ENCODE data around the gene CYFIP1.

The CYFIP1 gene

DNA sequence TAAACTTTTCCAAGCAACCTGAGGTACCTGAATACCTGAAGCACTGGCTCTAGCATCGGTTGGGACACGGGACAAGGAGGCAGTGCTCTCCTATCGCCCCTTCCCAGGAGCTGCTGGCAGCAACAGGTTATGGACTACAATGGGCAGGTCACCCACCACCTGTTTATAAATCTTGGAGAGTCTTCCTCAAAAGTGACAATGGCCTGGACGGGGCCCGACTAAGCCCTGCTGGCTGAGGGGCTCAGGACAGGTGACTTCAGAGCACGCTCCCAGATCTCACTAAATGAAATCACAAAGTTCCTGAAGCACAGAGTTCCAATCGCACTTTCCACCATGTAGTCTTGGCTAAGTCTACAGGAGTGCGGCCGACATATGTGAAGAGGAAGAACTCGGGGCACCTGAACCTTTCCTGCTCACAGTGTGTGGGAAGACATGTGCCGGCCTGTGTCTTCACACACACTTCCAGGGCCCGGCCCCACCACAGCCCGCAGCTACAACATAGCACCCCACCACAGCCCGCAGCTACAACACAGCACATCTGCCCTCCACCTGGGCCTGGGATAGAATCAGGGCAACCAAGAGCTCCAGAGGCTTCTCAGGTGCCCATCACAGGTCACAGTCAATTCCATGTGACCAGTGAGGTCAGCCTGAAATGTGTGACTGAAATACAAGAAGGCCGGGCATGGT is 12.9 kb downstream of the CYFIP1 start:
- DNase-seq, result no peak

DNA sequence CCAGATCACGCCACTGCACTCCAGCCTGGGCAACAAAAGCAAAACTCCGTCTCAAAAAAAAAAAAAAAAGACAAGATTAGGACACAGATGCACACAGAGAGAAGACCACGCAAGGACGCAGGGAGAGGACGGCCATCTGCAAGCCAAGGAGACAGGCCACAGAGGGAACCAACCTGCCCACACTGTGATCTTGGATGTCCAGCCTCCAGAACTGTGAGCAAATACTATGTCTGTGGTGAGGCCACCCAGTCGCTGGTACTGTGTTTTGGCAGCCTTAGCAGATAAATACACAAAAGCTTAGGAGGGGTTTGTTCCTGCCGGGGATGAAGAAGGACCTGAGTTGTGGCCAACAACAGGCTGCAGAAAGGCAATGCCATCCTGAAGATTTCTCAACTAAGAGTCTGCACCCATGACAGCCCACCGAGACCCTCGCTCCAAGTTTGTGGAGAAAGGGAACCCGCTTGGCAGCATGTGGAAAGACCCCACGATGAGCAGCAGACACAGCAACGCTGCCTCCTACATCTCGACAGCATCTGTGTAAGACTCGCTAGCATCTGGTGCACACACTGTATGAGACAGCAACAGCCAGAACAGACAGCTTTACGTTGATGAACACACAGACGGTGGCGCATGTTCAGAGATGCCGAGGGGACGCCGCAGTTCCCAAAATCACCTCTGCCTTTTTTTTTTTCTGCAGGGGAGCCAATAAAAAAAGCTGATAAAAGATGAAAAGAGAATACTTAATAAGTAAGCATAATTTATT is 13.7 kb downstream of the CYFIP1 start:
- no peak for DNase-seq

DNA sequence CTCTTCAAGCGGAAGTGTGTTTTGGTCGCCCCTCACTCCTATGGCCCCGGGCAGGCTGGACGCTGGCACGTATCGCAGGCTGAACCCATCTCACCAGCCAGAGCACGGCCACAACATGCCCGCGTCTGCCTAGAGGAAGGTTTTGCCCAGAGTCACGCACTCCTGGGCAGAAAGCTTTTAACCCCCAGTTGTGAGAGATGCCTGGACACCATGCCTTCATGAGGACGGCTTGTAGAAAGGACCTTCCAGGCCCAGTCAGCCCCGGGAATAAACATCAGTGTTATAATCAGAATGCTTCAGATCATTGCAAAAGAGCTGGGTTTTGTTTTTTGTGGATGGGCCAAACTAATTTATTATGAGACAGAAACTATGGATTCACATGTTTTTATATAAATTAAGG is 16.5 kb downstream of the CYFIP1 start:
- no peak for DNase-seq

DNA sequence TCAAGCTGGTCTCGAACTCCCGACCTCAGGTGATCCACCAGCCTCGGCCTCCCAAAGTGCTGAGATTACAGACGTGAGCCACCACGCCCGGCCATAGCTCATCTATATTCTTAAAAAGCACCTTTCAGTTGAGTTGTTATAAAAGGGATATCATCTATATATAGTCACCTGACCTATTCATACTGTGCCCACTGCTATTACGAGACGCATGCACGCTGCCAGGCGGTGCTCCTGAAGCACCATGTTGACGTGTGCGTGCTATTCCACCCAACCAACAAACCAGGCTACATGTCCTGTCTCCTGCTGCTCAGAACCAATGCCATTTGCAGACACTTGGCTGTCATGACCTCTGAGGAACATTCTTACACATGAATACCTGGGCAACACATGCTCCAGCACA is 17.6 kb downstream of the CYFIP1 start:
- DNase-seq, result no peak

DNA sequence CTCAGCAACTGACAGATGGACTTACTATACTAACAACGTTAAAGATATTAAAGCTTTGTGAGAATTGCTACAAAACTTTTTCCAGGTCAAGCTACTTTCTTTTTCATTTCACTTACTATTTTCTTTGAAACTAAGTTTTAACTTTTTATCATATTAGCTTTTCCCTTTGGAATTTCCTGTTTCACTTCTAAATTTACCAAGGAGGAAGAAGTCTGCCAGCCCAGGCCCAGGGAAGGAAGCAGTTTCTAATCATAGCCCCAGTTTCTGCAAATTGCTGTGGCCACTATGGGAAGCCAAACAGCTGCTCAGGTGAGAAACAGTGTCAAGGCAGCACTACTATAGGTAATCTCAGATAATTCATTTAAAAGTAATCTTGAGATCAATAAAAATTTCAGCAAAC is 18.4 kb downstream of the CYFIP1 start:
- no peak for DNase-seq

DNA sequence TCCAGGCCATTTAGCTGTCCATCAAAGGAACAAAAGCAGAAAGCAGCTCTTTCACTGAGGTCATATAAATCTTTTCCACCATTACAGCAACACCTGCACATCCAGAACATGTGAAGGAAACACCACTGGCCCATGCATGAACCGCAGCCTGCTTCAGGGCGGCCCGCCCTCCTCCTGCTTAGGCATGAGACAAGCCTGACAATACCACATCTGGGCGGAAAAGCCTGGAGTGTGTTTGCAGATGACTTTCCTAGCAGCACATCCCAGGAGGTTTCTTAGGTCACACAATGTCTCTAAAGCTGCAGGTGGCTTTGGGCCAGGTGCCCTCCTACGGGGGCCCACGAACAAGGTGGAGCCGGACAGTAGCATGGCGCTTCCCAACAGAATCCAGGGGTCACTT is 19.6 kb downstream of the CYFIP1 start:
- no peak for DNase-seq

DNA sequence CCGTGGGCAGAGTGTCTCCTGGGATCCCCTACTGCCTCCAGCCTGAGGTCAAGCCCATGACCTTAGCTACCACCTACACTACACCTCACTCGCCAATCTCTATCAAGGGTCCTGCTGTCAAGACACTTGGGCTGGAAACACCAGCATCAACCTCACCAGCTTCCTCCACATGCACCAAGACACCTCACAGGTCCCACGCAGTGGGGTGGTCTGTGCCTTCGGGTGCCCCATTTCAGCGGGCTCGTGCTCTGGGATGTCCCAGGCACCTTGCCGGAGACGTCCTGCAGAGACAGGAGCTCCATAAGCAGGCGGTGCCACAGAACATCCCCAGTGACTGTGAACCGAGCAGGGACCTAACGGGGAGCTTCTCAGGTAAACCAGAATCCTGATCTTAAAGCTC is 20.0 kb downstream of the CYFIP1 start:
- no peak for DNase-seq

DNA sequence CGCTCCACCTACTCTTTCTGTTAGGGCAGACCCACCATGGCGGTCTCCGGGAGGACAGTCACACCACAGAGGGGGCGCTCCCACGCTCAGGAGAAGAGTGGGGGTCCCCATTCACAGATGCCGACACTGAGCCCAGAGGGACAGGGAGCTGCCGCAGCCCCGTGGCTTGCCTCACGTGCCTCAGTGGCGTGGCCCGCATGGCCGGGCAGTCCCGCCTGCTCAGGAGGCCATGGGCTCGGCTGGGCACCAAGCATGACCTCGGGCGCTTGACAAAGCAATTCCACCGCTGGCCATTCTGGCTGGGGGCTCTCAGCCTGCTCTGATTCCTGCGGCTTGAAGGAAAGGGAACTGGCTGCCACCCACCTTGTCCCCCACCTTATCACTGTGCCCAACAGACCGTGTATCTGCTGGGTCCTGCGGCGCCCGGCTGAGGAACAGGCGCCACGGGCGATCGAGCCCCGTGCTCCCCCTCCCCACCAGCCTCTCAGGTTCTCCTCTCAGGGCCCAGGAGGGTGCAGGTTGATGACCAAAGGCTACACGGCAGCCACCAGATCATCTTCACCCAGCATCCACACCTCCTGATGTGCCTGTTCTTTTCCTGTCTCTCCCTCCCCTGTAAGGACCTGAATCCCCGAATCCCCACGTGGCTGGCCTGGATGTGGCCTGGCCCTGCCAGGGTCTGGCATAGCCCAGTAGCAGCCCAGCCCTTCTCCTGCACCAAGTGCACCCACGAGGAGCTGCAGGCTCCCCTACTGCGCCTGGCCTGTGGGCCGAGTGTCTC is 20.7 kb downstream of the CYFIP1 start:
- DNase-seq, result no peak

DNA sequence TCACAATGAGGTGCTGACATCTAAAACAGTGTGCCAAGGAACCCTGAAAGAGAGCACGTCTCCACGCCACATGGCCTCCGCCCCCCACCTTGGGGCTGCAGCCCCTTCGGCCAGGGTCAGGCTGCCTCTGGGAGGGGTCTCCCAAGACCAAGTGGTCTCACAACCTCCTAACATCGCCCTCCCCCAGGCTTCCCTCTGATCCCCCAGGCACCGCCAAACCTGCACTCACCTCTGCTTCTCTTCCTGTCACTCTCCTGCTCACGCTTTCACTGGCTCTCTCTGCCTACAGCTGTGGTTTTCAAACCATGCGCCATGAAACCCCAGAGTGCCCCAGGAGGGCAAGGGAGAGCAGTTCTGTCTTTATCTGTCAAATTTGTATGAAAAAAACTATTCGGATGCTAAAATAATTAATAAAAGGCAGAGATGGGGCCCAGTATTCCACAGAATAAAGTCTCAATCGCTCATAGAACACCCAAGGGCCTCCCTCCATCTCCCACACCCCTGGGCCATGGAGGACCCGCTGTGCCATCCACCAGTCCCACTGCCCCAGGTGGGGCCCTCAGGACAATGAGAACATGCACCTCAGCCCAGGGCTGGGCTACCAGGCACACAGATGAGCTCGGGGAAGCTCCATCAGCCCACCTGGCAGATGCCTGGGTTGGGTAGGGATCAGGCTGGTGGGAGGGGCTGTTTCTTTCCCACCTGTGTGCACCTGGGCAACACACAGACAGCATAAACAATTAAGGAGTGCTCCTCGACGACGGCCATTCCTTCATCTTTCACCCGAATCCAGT is 21.5 kb downstream of the CYFIP1 start:
- DNase-seq, result no peak

DNA sequence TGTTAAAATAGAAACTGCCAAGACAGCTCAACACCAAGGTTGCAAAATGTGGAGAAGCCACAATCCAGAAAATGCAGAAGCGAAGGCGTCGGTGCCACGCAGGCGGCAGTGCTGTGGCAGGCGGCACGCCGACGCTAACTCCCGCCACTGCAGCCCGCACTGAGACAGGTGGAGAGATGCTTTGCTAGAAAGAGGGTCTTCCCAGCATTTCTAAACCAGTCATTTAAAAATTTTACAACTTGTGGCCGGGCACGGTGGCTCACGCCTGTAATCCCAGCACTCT is 23.2 kb downstream of the CYFIP1 start:
- no peak for DNase-seq

DNA sequence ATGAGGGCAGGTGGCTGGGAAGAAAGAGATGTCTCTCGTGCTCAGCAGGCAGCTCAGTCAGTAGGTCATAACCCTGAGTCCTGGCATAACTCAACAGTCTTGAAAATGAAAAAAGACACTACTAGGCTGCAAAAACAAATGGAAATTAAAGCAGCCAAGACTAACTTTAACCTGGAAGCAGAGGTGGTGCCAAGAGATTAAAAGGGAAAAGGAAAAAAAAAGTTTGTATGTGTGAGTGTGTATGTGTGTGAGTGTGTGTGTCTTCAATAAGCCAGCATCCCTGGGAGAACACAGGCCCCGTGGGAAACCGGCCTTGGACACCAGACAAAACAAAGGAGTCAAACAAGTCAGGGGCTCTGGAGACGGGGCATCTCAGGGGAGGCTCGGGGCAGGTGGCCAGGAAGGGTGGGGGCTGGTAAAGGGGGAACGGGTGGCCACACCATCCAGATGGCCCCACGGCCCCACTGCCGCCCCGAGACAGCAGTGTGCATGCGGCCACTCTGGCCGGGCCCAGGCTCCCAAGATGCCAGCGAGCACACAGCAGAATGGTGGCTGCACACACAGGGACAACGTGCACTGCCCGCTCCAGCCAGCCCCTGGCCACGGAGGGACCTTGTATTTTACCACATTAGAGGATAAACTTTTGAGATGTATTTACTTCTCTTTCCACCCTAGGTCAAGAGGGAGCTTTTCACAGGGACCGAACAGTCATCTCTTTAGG is 23.8 kb downstream of the CYFIP1 start:
- DNase-seq, result no peak

DNA sequence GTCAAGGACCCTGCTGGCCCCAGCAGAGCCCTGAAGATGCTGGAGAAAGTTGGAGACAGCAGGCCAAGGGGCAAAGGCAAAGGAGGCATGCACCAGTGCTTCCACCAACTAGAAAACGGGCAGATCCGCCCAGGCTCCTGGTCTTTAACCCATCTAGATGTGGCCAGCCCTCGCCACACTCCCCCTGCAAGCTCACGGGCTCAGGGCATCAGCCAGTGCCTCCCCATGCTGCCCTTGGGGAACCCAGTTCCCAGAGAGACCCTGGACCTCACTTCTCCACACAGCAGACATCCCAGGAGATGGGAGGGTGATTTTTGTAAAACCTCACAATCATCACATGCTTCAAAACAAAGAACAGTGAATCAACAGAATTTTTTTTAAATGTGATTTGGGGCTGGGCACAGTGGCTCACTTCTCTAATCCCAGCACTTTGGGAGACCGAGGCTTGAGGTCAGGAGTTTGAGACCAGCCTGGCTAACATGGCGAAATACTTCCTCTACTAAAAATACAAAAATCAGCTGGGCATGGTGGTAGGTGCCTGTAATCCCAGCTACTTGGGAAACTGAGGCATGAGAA is 24.5 kb downstream of the CYFIP1 start:
- no peak for DNase-seq

DNA sequence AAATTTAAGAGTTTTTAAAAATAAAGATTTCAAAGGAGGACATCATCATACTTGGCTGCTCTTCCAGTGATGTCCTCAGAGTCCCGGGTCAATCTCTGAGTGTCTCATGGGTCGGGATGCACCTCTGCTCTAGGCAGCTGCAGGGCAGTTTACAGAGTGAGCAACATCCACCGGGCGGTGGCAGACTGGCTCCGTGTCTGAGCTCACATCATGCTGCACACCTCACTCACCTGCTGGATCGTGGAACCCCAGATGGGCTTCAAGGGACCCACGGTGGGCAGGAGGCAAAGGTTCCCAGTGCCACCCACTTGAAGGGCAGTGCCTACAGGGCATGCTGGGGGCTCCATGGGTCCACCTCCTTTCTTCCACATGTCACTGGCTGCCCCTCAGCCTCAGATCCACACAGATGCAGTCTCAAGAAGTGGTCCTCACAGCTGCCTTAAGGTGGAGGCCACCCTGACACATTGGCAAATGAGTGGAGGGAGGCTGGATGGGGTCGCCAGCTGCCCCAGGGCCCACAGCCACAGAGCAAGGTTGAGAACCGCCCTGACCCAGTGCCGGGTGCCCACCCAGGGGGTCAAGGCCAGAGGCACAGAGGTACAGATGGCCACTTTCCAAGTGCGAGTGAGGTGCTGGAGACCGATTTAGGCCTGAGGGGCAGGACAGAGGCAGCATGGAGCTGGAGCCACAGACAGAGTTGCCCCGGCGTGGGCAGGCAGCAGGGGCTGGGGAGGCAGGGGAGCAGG is 25.2 kb downstream of the CYFIP1 start:
- DNase-seq, result no peak

DNA sequence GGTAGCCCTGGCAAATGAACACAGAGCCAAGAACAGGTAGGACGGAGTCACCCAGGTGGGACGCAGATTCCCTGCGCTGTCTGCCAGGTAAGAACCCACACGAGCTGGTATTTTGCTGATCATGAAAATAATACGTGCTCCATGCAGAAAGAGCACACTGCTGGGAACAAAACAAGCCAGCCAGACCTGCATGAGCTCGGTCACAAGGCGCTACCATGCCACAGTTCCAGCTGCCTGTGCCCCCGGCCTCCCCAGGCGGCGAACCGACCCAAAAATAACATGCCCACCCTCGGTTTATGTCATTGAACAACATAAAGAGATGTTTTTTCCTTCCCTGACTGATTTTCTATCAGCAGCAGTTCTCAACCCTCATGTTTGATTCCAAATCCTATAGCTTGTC is 25.8 kb downstream of the CYFIP1 start:
- DNase-seq, result no peak

DNA sequence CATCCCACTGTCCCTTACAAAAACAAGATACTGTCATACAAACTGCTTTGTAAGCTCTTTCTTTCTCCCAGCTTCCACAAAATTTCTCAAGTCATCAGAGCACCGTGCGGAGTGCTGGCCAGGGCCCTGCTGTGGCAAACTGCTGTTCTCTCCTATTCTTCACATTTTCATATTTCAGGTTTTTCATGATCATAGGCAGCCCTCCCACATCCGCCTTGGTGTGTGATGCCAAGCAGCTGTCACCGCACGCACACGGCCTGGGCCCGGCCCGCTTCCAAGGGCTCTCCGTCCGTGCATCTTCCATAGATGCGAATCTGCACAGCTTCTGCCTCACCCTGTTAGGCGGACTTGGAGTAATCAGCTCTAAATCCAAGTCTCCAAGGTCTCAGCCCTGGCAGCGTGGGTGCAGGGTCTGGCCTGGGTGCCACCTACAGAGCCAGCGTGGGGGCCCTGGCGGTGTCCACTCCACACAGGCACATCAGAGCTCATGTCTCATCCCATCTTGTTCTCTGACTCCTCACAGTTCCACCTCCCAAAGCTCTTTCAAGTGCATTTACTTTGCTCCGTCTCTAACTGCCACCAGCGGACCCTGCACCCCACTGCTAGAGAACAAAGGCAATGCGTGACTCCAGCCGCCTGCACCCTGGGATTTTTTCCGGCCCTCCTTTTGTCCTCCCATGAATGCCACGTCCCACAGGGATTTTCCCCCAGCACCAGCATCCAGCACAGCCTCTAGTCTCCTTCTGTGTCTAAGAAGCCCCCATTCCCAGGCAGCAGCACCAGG is 27.2 kb downstream of the CYFIP1 start:
- DNase-seq, result no peak

DNA sequence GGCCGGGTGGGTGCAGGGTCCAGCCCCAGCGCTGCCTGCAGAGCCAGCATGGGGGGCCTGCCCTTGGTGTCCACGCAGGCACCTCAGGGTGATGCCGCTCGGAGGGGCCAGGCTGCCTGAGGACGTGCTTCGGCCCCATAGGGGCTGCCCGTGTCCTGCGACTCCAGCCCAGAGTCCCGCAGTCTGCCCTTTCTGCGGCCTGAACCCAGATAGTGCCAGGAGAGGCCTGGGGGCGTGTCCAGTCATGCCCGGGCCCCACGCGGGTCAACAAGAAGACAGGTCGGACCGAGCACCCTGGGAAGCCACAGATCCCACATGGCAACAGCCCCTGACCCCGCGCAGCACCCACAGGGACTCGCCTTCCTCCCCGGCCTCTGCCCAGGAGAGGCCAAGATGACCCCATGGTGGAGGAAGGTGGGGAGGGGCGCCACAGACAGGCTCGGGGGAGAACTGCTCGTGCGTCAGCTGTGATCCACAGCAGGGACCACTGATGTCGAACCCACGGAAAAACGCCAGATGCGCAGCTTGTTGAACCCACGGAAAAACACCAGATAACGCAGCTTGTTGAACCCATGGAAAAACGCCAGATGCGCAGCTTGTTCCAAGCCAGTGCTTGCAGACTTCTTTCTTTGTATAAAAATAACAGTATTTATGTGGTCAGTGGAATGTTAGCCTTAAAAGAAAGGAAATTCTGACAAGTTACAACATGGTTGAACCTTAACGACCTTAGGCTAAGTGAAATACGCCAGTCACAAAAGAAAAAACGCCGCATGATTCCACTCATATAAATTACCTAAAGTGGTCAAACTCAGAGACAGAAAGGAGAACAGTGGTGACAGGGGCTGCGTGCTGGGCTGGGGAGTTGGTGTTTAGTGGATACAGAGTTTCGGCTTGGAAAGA is 28.5 kb downstream of the CYFIP1 start:
- DNase-seq, result no peak

DNA sequence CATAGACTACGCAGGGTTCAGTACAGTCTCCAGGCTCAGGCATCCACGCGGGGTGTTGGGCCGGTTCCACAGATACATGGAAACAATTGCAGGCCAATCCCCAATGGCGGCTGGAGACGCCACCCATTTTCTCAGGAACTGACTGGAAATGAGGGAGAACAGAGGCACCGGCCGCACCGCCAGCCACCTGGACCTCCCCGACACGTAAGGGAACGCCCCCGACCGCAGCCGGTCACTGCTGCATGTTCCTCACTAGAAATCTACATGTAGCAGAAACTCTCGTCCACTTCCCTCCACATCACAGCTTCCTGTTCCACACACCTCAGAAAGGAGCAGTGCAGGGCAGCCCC is 29.2 kb downstream of the CYFIP1 start:
- DNase-seq, result no peak

DNA sequence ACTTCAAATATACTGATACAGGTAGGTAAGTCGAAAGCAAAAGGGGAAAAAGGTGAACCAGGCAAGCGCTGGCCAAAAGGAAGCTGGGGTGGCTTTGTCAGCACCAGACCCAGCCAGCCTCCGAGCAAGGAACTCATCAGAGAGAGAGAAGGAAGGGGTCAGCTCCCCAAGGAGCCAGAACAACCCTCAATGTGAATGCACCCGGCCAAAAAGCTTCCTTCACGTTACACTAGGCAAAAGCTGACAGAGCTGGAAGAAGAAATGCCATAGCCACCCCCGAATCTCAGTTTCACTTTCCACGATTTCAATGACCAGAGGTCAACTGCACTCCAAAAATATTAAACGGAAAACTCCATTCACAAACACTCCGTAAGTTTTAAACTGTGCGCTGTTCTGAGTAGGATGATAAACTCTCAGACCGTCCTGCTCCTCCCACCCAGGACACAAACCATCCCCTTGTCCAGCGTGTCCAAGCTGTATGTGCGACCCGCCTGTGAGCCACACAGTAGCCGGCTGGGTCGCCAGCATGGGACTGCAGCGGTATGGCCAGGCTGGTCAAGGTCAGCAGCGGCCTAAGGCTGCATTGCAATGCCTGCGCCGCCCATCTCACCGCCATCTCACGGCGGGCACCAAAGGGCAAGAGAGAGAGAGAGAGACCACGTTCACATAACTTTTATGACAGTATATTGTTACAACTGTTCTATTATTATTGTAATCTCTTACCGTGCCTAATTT is 29.7 kb downstream of the CYFIP1 start:
- no peak for DNase-seq

DNA sequence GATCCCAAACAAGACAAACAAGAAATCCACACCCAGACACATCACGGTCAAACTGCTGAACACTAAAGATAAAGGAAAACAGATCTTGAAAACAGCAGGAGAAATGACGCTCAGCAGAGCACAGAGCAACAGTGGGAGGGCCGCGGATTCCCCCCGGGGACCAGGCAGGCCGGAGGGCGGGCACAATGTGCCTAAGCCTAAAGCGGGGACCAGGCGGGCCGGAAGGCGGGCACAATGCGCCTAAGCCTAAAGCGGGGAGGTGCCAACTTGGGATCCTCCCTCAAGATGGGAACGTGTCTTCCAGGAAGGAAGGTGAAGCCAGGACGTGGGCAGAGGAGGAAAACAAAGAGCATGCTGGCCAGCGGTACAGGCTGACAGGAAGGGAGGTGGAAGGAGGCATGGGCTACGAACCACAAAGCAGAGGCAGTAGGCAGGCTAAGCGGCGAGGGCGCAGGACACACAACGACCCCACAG is 31.1 kb downstream of the CYFIP1 start:
- DNase-seq, result no peak
